H1 (cell line): ENCODE measurements around the gene KRTAP9-2. TPM values are rescaled to one million over a fixed set of nuclear protein-coding genes. Genes with fewer than 3 reads are reported as not detected.

ENCODE experiments used
- CTCF ChIA-PET: fragments of 300-600 bp; sonication (Branson Sonifier 250); formaldehyde crosslinking; loops from one replicate; lab custom pipeline; 2021; ENCODE audit not compliant: partially characterized antibody; lab: Charles Lee
- POLR2A ChIA-PET: fragments of 300-600 bp; sonication (Branson Sonifier 250); formaldehyde crosslinking; loops from one replicate; lab custom pipeline; 2021; ENCODE audit warnings: inconsistent platforms; ENCODE audit not compliant: partially characterized antibody; lab: Charles Lee
- DNase-seq, 2 experiments: peaks; one replicate each; pipeline versions ENCODE4 v3.0.0 to v3.0.0-alpha.2; 2010 to 2022; ENCODE audit warnings: low spot score in 2 of 2, low read depth in 1 of 2, mixed read lengths in 1 of 2
- FAIRE-seq: peaks from 2 replicates; lab custom pipeline; 2011; peaks lifted over from hg19 to GRCh38; lab: Jason Lieb, UNC
- H2AFZ ChIP-seq: 2 replicates; pipeline ENCODE4 v1.8.1; 2012; ENCODE audit warnings: low read length, inconsistent platforms
- H2AK5ac ChIP-seq: 2 replicates; pipeline ENCODE4 v1.6.1; 2013; ENCODE audit warnings: low read depth, low read length
- H2BK120ac ChIP-seq: replicated peaks from 2 replicates; pipeline ENCODE3; 2013; ENCODE audit warnings: low read depth, low read length, inconsistent platforms
- H2BK12ac ChIP-seq: 2 replicates; pipeline ENCODE4 v1.6.1; 2013; ENCODE audit warnings: low read depth, low read length
- H2BK15ac ChIP-seq: 2 replicates; pipeline ENCODE4 v1.6.1; 2013; ENCODE audit warnings: low read length
- H2BK20ac ChIP-seq: 2 replicates; pipeline ENCODE4 v1.6.1; 2013; ENCODE audit warnings: low read length
- H2BK5ac ChIP-seq: 2 replicates; pipeline ENCODE4 v1.6.1; 2013; ENCODE audit warnings: low read depth, low read length
- H3K14ac ChIP-seq: 2 replicates; pipeline ENCODE4 v1.6.1; 2013; ENCODE audit warnings: inconsistent platforms; ENCODE audit not compliant: insufficient read length
- H3K18ac ChIP-seq: 2 replicates; pipeline ENCODE4 v1.6.1; 2013; ENCODE audit warnings: low read length; ENCODE audit errors: extremely low read depth
- H3K23ac ChIP-seq: 2 replicates; pipeline ENCODE4 v1.6.1; 2013; ENCODE audit warnings: inconsistent platforms; ENCODE audit not compliant: insufficient read length
- H3K23me2 ChIP-seq: 2 replicates; pipeline ENCODE4 v1.6.1; 2013; ENCODE audit warnings: low read depth, low read length
- H3K27ac ChIP-seq: 2 replicates; pipeline ENCODE4 v1.6.1; 2011; ENCODE audit warnings: low read depth, low read length, inconsistent platforms
- H3K27me3 ChIP-seq, 4 experiments: replicated peaks in 1 of 4; 1 replicate in 1 of 4; 2 replicates in 3 of 4; pipeline versions ENCODE4 v1.6.1 to v1.8.1; 2011 to 2013; ENCODE audit warnings: low read length in 3 of 4, mild to moderate bottlenecking in 3 of 4, inconsistent platforms in 2 of 4, mixed read lengths in 2 of 4, moderate library complexity in 1 of 4; ENCODE audit not compliant: control insufficient read depth in 3 of 4, insufficient read depth in 3 of 4; ENCODE audit errors: extremely low read depth in 1 of 4
- H3K36me3 ChIP-seq, 4 experiments: 2 replicates each; pipeline versions ENCODE4 v1.6.1 to v1.8.1; 2011 to 2013; ENCODE audit warnings: mild to moderate bottlenecking in 4 of 4, low read length in 3 of 4, moderate library complexity in 2 of 4, control low read depth in 1 of 4, inconsistent platforms in 1 of 4; ENCODE audit not compliant: insufficient read depth in 4 of 4, control insufficient read depth in 2 of 4
- H3K4ac ChIP-seq: replicated peaks from 2 replicates; pipeline ENCODE3; 2013; ENCODE audit warnings: low read length, low read depth, mixed read lengths, inconsistent platforms; ENCODE audit not compliant: insufficient read length
- H3K4me1 ChIP-seq, 4 experiments: replicated peaks in 1 of 4; 1 replicate in 1 of 4; 2 replicates in 3 of 4; pipeline versions ENCODE4 v1.6.1 to v1.8.1; 2011 to 2013; ENCODE audit warnings: low read length in 3 of 4, inconsistent platforms in 2 of 4, mixed read lengths in 1 of 4; ENCODE audit not compliant: insufficient read depth in 4 of 4, control insufficient read depth in 3 of 4
- H3K4me2 ChIP-seq, 2 experiments: 2 replicates each; pipeline versions ENCODE4 v1.6.1 to v1.8.1; 2011 to 2013; ENCODE audit warnings: low read depth in 2 of 2, low read length in 2 of 2, control low read depth in 1 of 2, inconsistent platforms in 1 of 2, mild to moderate bottlenecking in 1 of 2; ENCODE audit not compliant: insufficient read depth in 1 of 2
- H3K4me3 ChIP-seq, 4 experiments: fragments of 200-600, 300-600 bp in 1 of 4; sonication (generic), shearing (Covaris generic), sonication (Bioruptor Twin) in 1 of 4; 2 replicates each; pipeline versions ENCODE4 v1.5.1 to v1.8.1; 2011 to 2016; ENCODE audit warnings: low read length in 4 of 4, low read depth in 3 of 4, control low read depth in 2 of 4, inconsistent platforms in 2 of 4, mild to moderate bottlenecking in 2 of 4, mixed read lengths in 1 of 4, moderate library complexity in 1 of 4; ENCODE audit not compliant: insufficient read depth in 2 of 4; ENCODE audit errors: extremely low read depth in 1 of 4
- H3K56ac ChIP-seq: replicated peaks from 2 replicates; pipeline ENCODE3; 2013; ENCODE audit warnings: low read depth, mild to moderate bottlenecking, mixed read lengths, low read length, inconsistent platforms; ENCODE audit not compliant: insufficient read length
- H3K79me1 ChIP-seq: 2 replicates; pipeline ENCODE4 v1.6.1; 2013; ENCODE audit warnings: low read depth, low read length, control low read depth
- H3K79me2 ChIP-seq, 2 experiments: 2 replicates each; pipeline versions ENCODE4 v1.6.1 to v1.8.1; 2012 to 2013; ENCODE audit warnings: low read length in 2 of 2, mild to moderate bottlenecking in 2 of 2, inconsistent platforms in 1 of 2; ENCODE audit not compliant: insufficient read depth in 2 of 2, control insufficient read depth in 1 of 2
- H3K9ac ChIP-seq, 4 experiments: replicated peaks in 1 of 4; 1 replicate in 1 of 4; 2 replicates in 3 of 4; pipeline versions ENCODE4 v1.6.1 to v1.8.1; 2011 to 2013; ENCODE audit warnings: low read depth in 3 of 4, low read length in 3 of 4, control low read depth in 2 of 4, mild to moderate bottlenecking in 2 of 4, moderate library complexity in 2 of 4, inconsistent platforms in 1 of 4; ENCODE audit errors: extremely low read depth in 1 of 4
- H3K9me3 ChIP-seq, 2 experiments: 2 replicates each; pipeline versions ENCODE4 v1.6.1 to v1.8.1; 2012 to 2013; ENCODE audit warnings: mild to moderate bottlenecking in 2 of 2, moderate library complexity in 2 of 2, control low read depth in 1 of 2, inconsistent platforms in 1 of 2, low read depth in 1 of 2, low read length in 1 of 2, mixed read lengths in 1 of 2; ENCODE audit not compliant: insufficient read depth in 2 of 2
- H4K20me1 ChIP-seq, 2 experiments: replicated peaks in 1 of 2; 2 replicates each; pipeline versions ENCODE3 to v1.8.1; 2011 to 2013; ENCODE audit warnings: inconsistent platforms in 2 of 2, low read length in 2 of 2, mild to moderate bottlenecking in 1 of 2; ENCODE audit not compliant: insufficient read depth in 2 of 2, control insufficient read depth in 1 of 2
- H4K5ac ChIP-seq: 2 replicates; pipeline ENCODE4 v1.6.1; 2013; ENCODE audit warnings: low read length, low read depth, mixed read lengths, inconsistent platforms; ENCODE audit not compliant: insufficient read length
- H4K8ac ChIP-seq: 2 replicates; pipeline ENCODE4 v1.8.0; 2013; ENCODE audit warnings: mild to moderate bottlenecking, moderate library complexity, low read length, inconsistent platforms; ENCODE audit not compliant: insufficient read depth; ENCODE audit errors: extremely low read depth
- H4K91ac ChIP-seq: replicated peaks from 2 replicates; pipeline ENCODE3; 2013; ENCODE audit warnings: low read length, mixed read lengths, inconsistent platforms; ENCODE audit not compliant: insufficient read length
- BRCA1 ChIP-seq: IDR thresholded peaks from 2 replicates; pipeline ENCODE4 v1.6.1; 2012; ENCODE audit warnings: low read depth, low read length, improper control_type of control experiment
- CBX5 ChIP-seq: fragments of 300-800, 300-1000 bp; sonication (generic); IDR thresholded peaks from 2 replicates; pipeline ENCODE4 v1.7.1; 2016; ENCODE audit warnings: antibody characterized with exemption, low read length, low read depth
- CBX8 ChIP-seq: fragments of 300-800, 300-1000 bp; sonication (generic); IDR thresholded peaks from 2 replicates; pipeline ENCODE4 v1.7.1; 2016; ENCODE audit warnings: low read depth, low read length, borderline replicate concordance
- CREB1 ChIP-seq: IDR thresholded peaks from 2 replicates; pipeline ENCODE4 v1.6.1; 2012; ENCODE audit warnings: inconsistent platforms
- EZH2 ChIP-seq: fragments of 200-600 bp; sonication (generic); IDR thresholded peaks from 2 replicates; pipeline ENCODE4 v1.7.1; 2012; ENCODE audit warnings: low read depth, mild to moderate bottlenecking, moderate library complexity, low read length, inconsistent platforms; ENCODE audit not compliant: severe bottlenecking
- KDM5A ChIP-seq: fragments of 200-600 bp; IDR thresholded peaks from 2 replicates; pipeline ENCODE4 v1.7.1; 2012; ENCODE audit warnings: mild to moderate bottlenecking, low read length, inconsistent platforms, mixed read lengths
- MAFK ChIP-seq: IDR thresholded peaks from 2 replicates; pipeline ENCODE4 v1.6.1; 2012; ENCODE audit warnings: low read depth, mild to moderate bottlenecking, improper control_type of control experiment, low read length
- SIRT6 ChIP-seq: IDR thresholded peaks from one replicate; pipeline ENCODE4 v1.7.1; 2012; ENCODE audit warnings: low read length, inconsistent platforms
- TBP ChIP-seq: IDR thresholded peaks from 2 replicates; pipeline ENCODE4 v1.6.1; 2011; ENCODE audit warnings: low read depth, low read length, improper control_type of control experiment
- WGBS, 2 experiments: shearing (Covaris generic) in 1 of 2; methylation state at CpG; one replicate each; pipeline versions ENCODE4 v1.1.6 to v1.1.7; 2013 to 2015; ENCODE audit warnings: low lambda C conversion rate in 2 of 2, mixed read lengths in 2 of 2, inconsistent platforms in 1 of 2, low coverage in 1 of 2, missing lambda C conversion rate in 1 of 2; ENCODE audit not compliant: insufficient replicate concordance in 2 of 2, insufficient coverage in 1 of 2, insufficient read length in 1 of 2; ENCODE audit errors: extremely low coverage in 1 of 2, missing lambda C conversion rate in 1 of 2; 5-methylcytosine and 5-hydroxymethylcytosine counted together
- polyA plus RNA-seq, 7 experiments: library from polyadenylated mRNA; depleted of rRNA in 3 of 7; stranded (reverse) in 5 of 7; unstranded in 2 of 7; fragments of >200 nt in 5 of 7; fragments of 200-250 nt in 2 of 7; gene quantifications; 1 replicate in 5 of 7; 2 replicates in 1 of 7; 4 replicates in 1 of 7; pipeline versions ENCODE4 v1.2.1 to v1.2.3, GENCODE V29; 2011 to 2013; ENCODE audit warnings: missing spikeins in 2 of 7, mixed read lengths in 2 of 7
- total RNA-seq: library from RNA; stranded (reverse); fragmentation: NEBNext Ultra II Directional; extraction: Animal tissue kit (Norgen Biotek cat#: 25700); gene quantifications from 2 replicates; pipeline ENCODE4 v1.2.1, GENCODE V29; 2021
- TF ChIP-seq, protein P1 (sequence below): IDR thresholded peaks from 2 replicates; pipeline ENCODE4 v1.6.1; 2012; ENCODE audit warnings: inconsistent platforms
- TF ChIP-seq, protein P2 (sequence below): IDR thresholded peaks from 2 replicates; pipeline ENCODE4 v1.6.1; 2011; ENCODE audit warnings: low read length, improper control_type of control experiment

KRTAP9-2 gene
- total and polyA plus RNA-seq, 2 of the 8 experiments (the other 6 are each of a cell fraction or from before 2014, with no cell fraction given) = not detected

GRCh38 chr17:41267711-41268110, 41.3 kb downstream of the KRTAP9-2 start:
- H3K56ac ChIP-seq = no peak overlapping the region
- H2AFZ ChIP-seq = no peak overlapping the region
- no peak overlapping the region for H2BK12ac ChIP-seq
- no peaks in the 10 kb centered on the region for H3K9me3 ChIP-seq
- no peak overlapping the region for H4K91ac ChIP-seq
- H4K5ac ChIP-seq = no peak overlapping the region
- no peaks in the 10 kb centered on the region for H3K4me1 ChIP-seq
- H3K14ac ChIP-seq = no peak overlapping the region
- H3K9ac ChIP-seq = no peak overlapping the region
- DNase-seq (no peak), FAIRE-seq (no peak)
- H3K4me2 ChIP-seq = no peak overlapping the region
- no peaks in the 10 kb centered on the region for H3K36me3 ChIP-seq
- no peak overlapping the region for H2AK5ac ChIP-seq
- H3K79me1 ChIP-seq = no peaks in the 10 kb centered on the region
- no peak overlapping the region for H3K18ac ChIP-seq
- H2BK20ac ChIP-seq = no peak overlapping the region
- H4K20me1 ChIP-seq = no peaks in the 10 kb centered on the region
- H3K27ac ChIP-seq = no peak overlapping the region
- POLR2A ChIA-PET = no interaction called here
- no peak overlapping the region for H4K8ac ChIP-seq
- no peaks in the 10 kb centered on the region for H3K27me3 ChIP-seq
- no peak overlapping the region for H2BK5ac ChIP-seq
- H2BK120ac ChIP-seq = no peak overlapping the region
- CTCF ChIA-PET = no interaction called here
- H3K79me2 ChIP-seq = no peaks in the 10 kb centered on the region
- H3K23ac ChIP-seq = no peak overlapping the region
- H3K4ac ChIP-seq = no peak overlapping the region
- no peaks in the 10 kb centered on the region for H3K23me2 ChIP-seq
- WGBS, 2 experiments = no CpG with 5 or more reads among the region's 3 CpGs
- no peak overlapping the region for H3K4me3 ChIP-seq
- H2BK15ac ChIP-seq = no peak overlapping the region
- TF ChIP-seq, protein P1, sequence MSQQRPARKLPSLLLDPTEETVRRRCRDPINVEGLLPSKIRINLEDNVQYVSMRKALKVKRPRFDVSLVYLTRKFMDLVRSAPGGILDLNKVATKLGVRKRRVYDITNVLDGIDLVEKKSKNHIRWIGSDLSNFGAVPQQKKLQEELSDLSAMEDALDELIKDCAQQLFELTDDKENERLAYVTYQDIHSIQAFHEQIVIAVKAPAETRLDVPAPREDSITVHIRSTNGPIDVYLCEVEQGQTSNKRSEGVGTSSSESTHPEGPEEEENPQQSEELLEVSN = no peak
- TF ChIP-seq KDM5A (no peak), EZH2 (no peak), TBP (no peak), MAFK (no peak), CBX8 (no peak), BRCA1 (no peak), CBX5 (no peak), CREB1 (no peak), SIRT6 (no peak)
- TF ChIP-seq, protein P2, sequence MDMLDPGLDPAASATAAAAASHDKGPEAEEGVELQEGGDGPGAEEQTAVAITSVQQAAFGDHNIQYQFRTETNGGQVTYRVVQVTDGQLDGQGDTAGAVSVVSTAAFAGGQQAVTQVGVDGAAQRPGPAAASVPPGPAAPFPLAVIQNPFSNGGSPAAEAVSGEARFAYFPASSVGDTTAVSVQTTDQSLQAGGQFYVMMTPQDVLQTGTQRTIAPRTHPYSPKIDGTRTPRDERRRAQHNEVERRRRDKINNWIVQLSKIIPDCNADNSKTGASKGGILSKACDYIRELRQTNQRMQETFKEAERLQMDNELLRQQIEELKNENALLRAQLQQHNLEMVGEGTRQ = no peak
